Measurements from ENCODE around the gene ARHGAP26. TPM values are rescaled to one million over a fixed set of nuclear protein-coding genes. Genes with fewer than 3 reads are reported as not detected.
"Not testable (repeated sequence)": the region's sequence is repeated elsewhere in the genome, so short reads cannot be mapped to it uniquely, and the experiment has no call there.

The ARHGAP26 gene
- total and polyA plus RNA-seq, 2 experiments from 2014 or later, result 9.5 to 16.8 TPM

DNA sequence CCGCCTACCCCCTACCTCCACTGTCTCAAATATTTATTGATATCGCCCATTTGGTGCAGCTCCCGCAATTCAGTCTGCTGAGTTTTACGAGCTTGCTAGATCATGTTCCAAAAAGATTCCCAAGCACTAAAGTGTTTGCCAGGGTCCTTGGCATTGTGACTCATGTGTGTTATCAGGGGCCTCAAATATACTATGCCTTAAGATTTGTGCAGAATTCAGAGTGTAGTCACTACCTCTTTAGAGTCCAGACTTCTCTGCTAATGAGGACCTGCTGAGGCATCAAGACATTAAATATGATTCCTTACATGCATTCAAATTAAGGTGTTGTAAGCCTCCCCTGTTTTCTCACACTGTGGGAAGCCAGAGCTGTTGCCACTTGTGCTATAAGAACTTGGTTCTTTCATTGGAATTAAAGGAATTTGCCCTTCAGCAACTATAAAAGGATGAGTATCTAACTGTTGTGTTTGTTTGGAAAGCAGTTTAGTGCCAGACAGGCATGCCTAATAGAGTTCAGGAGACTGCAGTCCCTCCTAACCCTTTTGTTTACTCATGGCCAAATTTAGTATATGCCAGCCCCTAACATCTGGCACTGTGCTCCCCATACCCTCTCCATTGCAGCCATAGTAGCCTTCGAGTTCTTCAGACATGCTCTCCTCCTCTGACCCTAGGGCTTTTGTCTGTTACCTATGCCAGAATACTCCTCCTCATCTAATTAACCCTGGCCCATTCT is 316.9 kb downstream of the ARHGAP26 start:
- H3K36me3 ChIP-seq (ENCODE audit: insufficient read depth), result no peaks in the 10 kb centered on the region
- H3F3A ChIP-seq (replicated peaks; ENCODE audit: low read depth), result no peaks in the 10 kb centered on the region
- Mint-ChIP-seq H3K36me3 (ENCODE audit: low read depth) (peaks cover 6% of the 10 kb centered on the region; the same call in 2 of the 3 replicates), H3K4me1 (peaks cover 30% of the 10 kb centered on the region), H3K9me3 (no peaks in the 10 kb centered on the region), H3K4me3 (no peak overlapping the region), H3K27ac (no peak overlapping the region), H3K27me3 (ENCODE audit: insufficient read depth, low read depth, poor library complexity) (peaks cover 1% of the 10 kb centered on the region)
- H3K27me3 ChIP-seq (ENCODE audit: insufficient read depth), result no peaks in the 10 kb centered on the region
- H2AFZ ChIP-seq, result no peak overlapping the region
- peaks cover 6% of the 10 kb centered on the region; the same call in 1 of the 2 replicates for H3K9me2 ChIP-seq (ENCODE audit: insufficient read depth)
- H3K4me1 ChIP-seq (ENCODE audit: insufficient read depth), result peaks cover 30% of the 10 kb centered on the region
- no peaks in the 10 kb centered on the region for H4K20me1 ChIP-seq (replicated peaks; ENCODE audit: insufficient read depth)
- H3K27ac ChIP-seq (ENCODE audit: low read depth), result 0 out of 2 replicates have a peak overlapping the region, but pooled peaks have one; percentile 26
- TF ChIP-seq ZNF462 (CRISPR knock-in tag; IDR thresholded peaks at IDR 0.05) (no peak), EZH2 (IDR thresholded peaks at IDR 0.05; ENCODE audit: low read depth, unreplicated experiment) (no peak), EZH2phosphoT487 (IDR thresholded peaks at IDR 0.05; ENCODE audit: unreplicated experiment) (no peak), ZNF331 (CRISPR knock-in tag; IDR thresholded peaks at IDR 0.05; ENCODE audit: low read depth) (no peak), JUNB (IDR thresholded peaks at IDR 0.05; ENCODE audit: unreplicated experiment) (no peak), NANOG (IDR thresholded peaks at IDR 0.05; ENCODE audit: borderline replicate concordance) (no peak), CREB1 (CRISPR knock-in tag; IDR thresholded peaks at IDR 0.05; ENCODE audit: low read depth) (no peak), STAT1 (IDR thresholded peaks at IDR 0.05; ENCODE audit: unreplicated experiment) (no peak), POLR2AphosphoS5 (IDR thresholded peaks at IDR 0.05; ENCODE audit: low read depth) (no peak)
- TF ChIP-seq, protein P1, sequence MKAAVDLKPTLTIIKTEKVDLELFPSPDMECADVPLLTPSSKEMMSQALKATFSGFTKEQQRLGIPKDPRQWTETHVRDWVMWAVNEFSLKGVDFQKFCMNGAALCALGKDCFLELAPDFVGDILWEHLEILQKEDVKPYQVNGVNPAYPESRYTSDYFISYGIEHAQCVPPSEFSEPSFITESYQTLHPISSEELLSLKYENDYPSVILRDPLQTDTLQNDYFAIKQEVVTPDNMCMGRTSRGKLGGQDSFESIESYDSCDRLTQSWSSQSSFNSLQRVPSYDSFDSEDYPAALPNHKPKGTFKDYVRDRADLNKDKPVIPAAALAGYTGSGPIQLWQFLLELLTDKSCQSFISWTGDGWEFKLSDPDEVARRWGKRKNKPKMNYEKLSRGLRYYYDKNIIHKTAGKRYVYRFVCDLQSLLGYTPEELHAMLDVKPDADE (IDR thresholded peaks at IDR 0.05), result no peak
- no peak overlapping the region for H3K4me3 ChIP-seq
- no peak overlapping the region for H3K4me2 ChIP-seq
- H3K79me2 ChIP-seq (replicated peaks; ENCODE audit: insufficient read depth), result no peaks in the 10 kb centered on the region
- peak; percentile 35 for DNase-seq (ENCODE audit: low spot score)
- ATAC-seq, result no peak

- not testable (repeated sequence) for H2AFZ ChIP-seq; DNase-seq (ENCODE audit: low spot score); ATAC-seq; H4K20me1 ChIP-seq (replicated peaks; ENCODE audit: insufficient read depth); H3K79me2 ChIP-seq (replicated peaks; ENCODE audit: insufficient read depth); H3F3A ChIP-seq (replicated peaks; ENCODE audit: low read depth); H3K27me3 Mint-ChIP-seq (ENCODE audit: insufficient read depth, low read depth, poor library complexity); H3K9me3 Mint-ChIP-seq; H3K4me3 Mint-ChIP-seq; H3K36me3 ChIP-seq (ENCODE audit: insufficient read depth); H3K27me3 ChIP-seq (ENCODE audit: insufficient read depth); H3K27ac ChIP-seq (ENCODE audit: low read depth); H3K4me2 ChIP-seq; H3K4me3 ChIP-seq; H3K9me2 ChIP-seq (ENCODE audit: insufficient read depth); H3K36me3 Mint-ChIP-seq (ENCODE audit: low read depth)
- Mint-ChIP-seq H3K4me1 (peaks cover 41% of the 10 kb centered on the region), H3K27ac (peak overlapping the region; percentile 11; the same call in 1 of the 2 replicates)
- peaks cover 45% of the 10 kb centered on the region for H3K4me1 ChIP-seq (ENCODE audit: insufficient read depth)
These were observed 318.5 kb downstream of the ARHGAP26 start for GRCh38 chr5:143088702-143089101.

Data from GM23338 (cell line).